Breast epithelium (tissue), 4 donors: Measurements from ENCODE around the gene TBC1D2. TPM values are rescaled to one million over a fixed set of nuclear protein-coding genes. Genes with fewer than 3 reads are reported as not detected.
A peak's percentile ranks its signal among the peaks of the same experiment; 100 is the strongest.

Source experiments
- DNase-seq, 2 donors: peaks; one replicate each; pipeline ENCODE4 v3.0.0-alpha.2; 2019; ENCODE audit warnings: low spot score in 2 of 2
- H3K27ac ChIP-seq, 2 donors: fragments of 200-600 bp; sonication (generic) in 1 of 2; one replicate each; pipeline ENCODE4 v1.5.1; 2016 to 2019; ENCODE audit warnings: mild to moderate bottlenecking in 1 of 2
- H3K27me3 ChIP-seq, 2 donors: fragments of 200-600 bp; sonication (generic) in 1 of 2; one replicate each; pipeline versions ENCODE4 v1.5.1 to v1.6.0; 2017 to 2019; ENCODE audit warnings: control low read depth in 1 of 2, mild to moderate bottlenecking in 1 of 2
- H3K36me3 ChIP-seq: fragments of 200-600 bp; one replicate; pipeline ENCODE4 v1.5.1; 2019
- H3K4me1 ChIP-seq, 2 donors: fragments of 200-600 bp; sonication (generic); one replicate each; pipeline ENCODE4 v1.5.1; 2016 to 2019; ENCODE audit warnings: control low read depth in 1 of 2
- H3K4me3 ChIP-seq, 3 donors: fragments of 200-600 bp; sonication (generic); 1 replicate in 2 of 3; 2 replicates in 1 of 3; pipeline ENCODE4 v1.5.1; 2016 to 2019; ENCODE audit warnings: mild to moderate bottlenecking in 3 of 3, moderate library complexity in 2 of 3
- H3K9me3 ChIP-seq, 2 donors: fragments of 200-600 bp; sonication (generic) in 1 of 2; one replicate each; pipeline ENCODE4 v1.5.1; 2016 to 2019; ENCODE audit warnings: control low read depth in 1 of 2
- CTCF ChIP-seq, 3 donors: fragments of 450-650 bp; IDR thresholded peaks; one replicate each; pipeline ENCODE4 v1.5.1; 2016 to 2017; ENCODE audit warnings: antibody characterized with exemption in 3 of 3, mild to moderate bottlenecking in 3 of 3, moderate library complexity in 3 of 3
- POLR2A ChIP-seq: fragments of 450-650 bp; IDR thresholded peaks from one replicate; pipeline ENCODE4 v1.6.1; 2016; ENCODE audit warnings: antibody characterized with exemption, mild to moderate bottlenecking, moderate library complexity
- POLR2AphosphoS5 ChIP-seq, 3 donors: sonication (generic); formaldehyde crosslinking; IDR thresholded peaks; one replicate each; pipeline ENCODE4 v1.6.1; 2017; ENCODE audit warnings: antibody characterized with exemption in 3 of 3
- intact Hi-C: fragments of 100-400 bp; cut with DNase I; formaldehyde crosslinking; loops from one replicate; pipeline ENCODE4 v1.15.1; 2023; ENCODE audit warnings: low total_unique reads
- total RNA-seq, 3 donors: library from RNA; depleted of rRNA; stranded (reverse); fragments of >200 nt; gene quantifications; one replicate each; pipeline ENCODE4 v1.1.0, GENCODE V29; 2016

TBC1D2 gene
- total RNA-seq, 3 donors from 2014 or later, result 10.8 to 17.1 (median 13.6) TPM

GRCh38 chr9:98173181-98173580 lies 82.3 kb downstream of the TBC1D2 start:
- TF ChIP-seq POLR2A (no peak), POLR2AphosphoS5 (IDR thresholded peaks at IDR 0.05) (no peak), CTCF (IDR thresholded peaks at IDR 0.05) (no peak)
- H3K27me3 ChIP-seq, result no peaks in the 10 kb centered on the region
- no peak overlapping the region for H3K27ac ChIP-seq
- intact Hi-C loops, result no loop called here
- H3K9me3 ChIP-seq, result no peaks in the 10 kb centered on the region
- no peak for DNase-seq
- H3K36me3 ChIP-seq, result no peaks in the 10 kb centered on the region
- no peaks in the 10 kb centered on the region for H3K4me1 ChIP-seq
- no peak overlapping the region for H3K4me3 ChIP-seq

- DNase-seq, result no peak
Observed at GRCh38 chr9:98172604-98173003, 82.8 kb downstream of the TBC1D2 start.

GRCh38 chr9:98171176-98171925 lies 84.1 kb downstream of the TBC1D2 start:
- TF ChIP-seq POLR2A (no peak), POLR2AphosphoS5 (IDR thresholded peaks at IDR 0.05) (no peak), CTCF (IDR thresholded peaks at IDR 0.05) (no peak)
- peak in 1 of 2 donors; percentile 20 for DNase-seq
- no peaks in the 10 kb centered on the region for H3K4me1 ChIP-seq
- no peaks in the 10 kb centered on the region for H3K27me3 ChIP-seq
- H3K27ac ChIP-seq, result no peak overlapping the region
- H3K9me3 ChIP-seq, result no peaks in the 10 kb centered on the region
- intact Hi-C loops, result no loop called here
- no peak overlapping the region for H3K4me3 ChIP-seq
- no peaks in the 10 kb centered on the region for H3K36me3 ChIP-seq

More at GRCh38 chr9:98172604-98173003, 82.8 kb downstream of the TBC1D2 start:
- H3K27ac ChIP-seq, result peak overlapping the region in 1 of 2 donors; percentile 7
- H3K27me3 ChIP-seq, result no peaks in the 10 kb centered on the region
- intact Hi-C loops, result no loop called here
- H3K4me1 ChIP-seq, result no peaks in the 10 kb centered on the region
- no peaks in the 10 kb centered on the region for H3K9me3 ChIP-seq
- no peak overlapping the region for H3K4me3 ChIP-seq
- H3K36me3 ChIP-seq, result no peaks in the 10 kb centered on the region
- no peak for TF ChIP-seq POLR2A
- TF ChIP-seq POLR2AphosphoS5 (IDR thresholded peaks at IDR 0.05), result no peak
- no peak for TF ChIP-seq CTCF (IDR thresholded peaks at IDR 0.05)

GRCh38 chr9:98168941-98169488 lies 86.4 kb downstream of the TBC1D2 start:
- intact Hi-C loops, result no loop called here
- DNase-seq, result peak in 1 of 2 donors; percentile 48
- no peak overlapping the region for H3K27ac ChIP-seq

More at GRCh38 chr9:98168941-98169488, 86.4 kb downstream of the TBC1D2 start:
- H3K9me3 ChIP-seq, result no peaks in the 10 kb centered on the region
- H3K36me3 ChIP-seq, result no peaks in the 10 kb centered on the region
- no peaks in the 10 kb centered on the region for H3K27me3 ChIP-seq
- no peaks in the 10 kb centered on the region for H3K4me1 ChIP-seq
- TF ChIP-seq POLR2A, result no peak
- no peak for TF ChIP-seq CTCF (IDR thresholded peaks at IDR 0.05)
- TF ChIP-seq POLR2AphosphoS5 (IDR thresholded peaks at IDR 0.05), result no peak
- H3K4me3 ChIP-seq, result no peak overlapping the region
